GM12891 (cell line): ENCODE measurements around the gene PDXP.
A peak's percentile ranks its signal among the peaks of the same experiment; 100 is the strongest.
"Not testable (repeated sequence)": the region's sequence is repeated elsewhere in the genome, so short reads cannot be mapped to it uniquely, and the experiment has no call there.

ENCODE experiments used
- DNase-seq: peaks from one replicate; pipeline ENCODE4 v3.0.0; 2011; ENCODE audit warnings: low spot score; ENCODE audit not compliant: insufficient read length
- FAIRE-seq: peaks from 2 replicates; lab custom pipeline; 2011; peaks lifted over from hg19 to GRCh38; lab: Jason Lieb, UNC
- PAX5 ChIP-seq: IDR thresholded peaks from 2 replicates; pipeline ENCODE4 v1.6.1; 2011; ENCODE audit warnings: low read length, moderate library complexity, mild to moderate bottlenecking; ENCODE audit not compliant: insufficient read depth, severe bottlenecking
- POLR2A ChIP-seq: IDR thresholded peaks from 2 replicates; pipeline ENCODE4 v1.6.1; 2011; ENCODE audit warnings: low read depth, low read length, control low read depth
- POLR2AphosphoS5 ChIP-seq: IDR thresholded peaks from 2 replicates; pipeline ENCODE4 v1.6.1; 2011; ENCODE audit warnings: low read depth, low read length, control low read depth
- POU2F2 ChIP-seq: IDR thresholded peaks from 2 replicates; pipeline ENCODE4 v1.6.1; 2011; ENCODE audit warnings: low read depth, mild to moderate bottlenecking, control low read depth, low read length, moderate library complexity
- SPI1 ChIP-seq: IDR thresholded peaks from 2 replicates; pipeline ENCODE4 v1.6.1; 2011; ENCODE audit warnings: low read depth, low read length, control low read depth
- TAF1 ChIP-seq: IDR thresholded peaks from 2 replicates; pipeline ENCODE4 v1.6.1; 2011; ENCODE audit warnings: low read depth, low read length, control low read depth

The PDXP gene

GRCh38 chr22:37681001-37681424 lies 22.5 kb downstream of the PDXP start:
- DNase-seq = no peak
- no peak for TF ChIP-seq POLR2A
- no peak for TF ChIP-seq POLR2AphosphoS5
- FAIRE-seq = no peak

DNA sequence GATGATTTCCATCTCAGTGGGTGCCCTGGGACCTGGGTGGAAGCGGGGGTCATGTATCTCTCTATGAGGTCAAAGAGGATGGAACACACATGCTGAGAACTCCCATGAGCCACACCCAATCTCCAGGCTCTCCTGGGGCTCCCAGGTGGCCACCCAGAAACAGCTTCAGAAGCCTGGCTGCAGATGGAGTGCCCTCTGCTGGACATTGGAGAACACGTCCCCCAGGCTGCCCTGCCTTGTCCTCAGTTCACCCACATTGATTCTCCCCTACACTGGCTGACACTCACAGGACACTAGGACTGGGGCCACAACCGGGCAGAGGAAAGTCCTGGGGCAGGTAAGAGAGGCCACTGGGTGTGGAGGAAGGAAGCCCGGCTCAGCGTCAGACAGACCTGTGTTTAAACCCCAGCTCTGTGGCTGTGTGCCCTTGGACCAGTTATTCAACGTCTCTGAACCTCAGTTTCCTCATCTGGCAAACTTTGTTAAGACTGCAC lies 23.1 kb downstream of the PDXP start:
- peak; percentile 95 for FAIRE-seq
- no peak for TF ChIP-seq SPI1
- no peak for TF ChIP-seq POLR2A
- TF ChIP-seq POU2F2 = no peak
- TF ChIP-seq POLR2AphosphoS5 = no peak
- TF ChIP-seq PAX5 = no peak
- no peak for TF ChIP-seq TAF1
- peak; percentile 69 for DNase-seq

GRCh38 chr22:37684803-37685615 lies 26.5 kb downstream of the PDXP start:
- DNase-seq (no peak), FAIRE-seq (peak; percentile 54)
- TF ChIP-seq POU2F2 (no peak), POLR2A (no peak), POLR2AphosphoS5 (no peak), PAX5 (no peak), TAF1 (no peak), SPI1 (no peak)

- DNase-seq (peak; percentile 83), FAIRE-seq (peak; percentile 96)
- TF ChIP-seq TAF1 = peak; percentile 87
- TF ChIP-seq POU2F2 = peak; percentile 88; the same call in 1 of the 2 replicates
- TF ChIP-seq PAX5 = peak; percentile 71
- TF ChIP-seq POLR2AphosphoS5 = peak; percentile 76; the same call in 1 of the 2 replicates
- TF ChIP-seq POLR2A = peak; percentile 81
- peak; percentile 49; the same call in 1 of the 2 replicates for TF ChIP-seq SPI1
Observed at GRCh38 chr22:37686002-37686982, 27.8 kb downstream of the PDXP start, which contains the start of gene NOL12. NOL12 (plus strand) TSS chr22:37686343; CDS start chr22:37686393, 50 bp downstream.

DNA sequence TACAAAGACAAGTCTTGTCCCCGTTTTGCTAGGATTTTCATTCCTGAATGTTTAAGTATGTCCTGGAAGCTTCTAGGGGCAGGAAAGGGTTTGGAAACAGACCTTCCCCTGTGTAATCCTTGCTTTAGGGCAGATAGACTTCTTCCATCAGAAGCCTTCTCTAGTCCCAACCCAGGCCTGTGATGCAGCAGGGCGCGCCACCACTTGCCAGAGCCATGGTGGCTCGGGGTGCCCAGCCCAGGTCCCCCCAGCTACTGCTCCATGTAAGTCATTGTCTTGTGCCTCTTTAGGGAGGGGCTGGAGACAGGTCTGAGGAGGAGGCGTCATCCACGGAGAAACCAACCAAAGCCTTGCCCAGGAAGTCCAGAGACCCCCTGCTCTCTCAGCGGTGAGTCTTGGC lies 31.9 kb downstream of the PDXP start:
- FAIRE-seq (no peak), DNase-seq (no peak)
- TF ChIP-seq TAF1 = no peak
- TF ChIP-seq PAX5 = no peak
- TF ChIP-seq SPI1 = no peak
- no peak for TF ChIP-seq POLR2AphosphoS5
- TF ChIP-seq POLR2A = no peak
- no peak for TF ChIP-seq POU2F2

- DNase-seq = no peak
- no peak for FAIRE-seq
- no peak for TF ChIP-seq SPI1
- TF ChIP-seq PAX5 = no peak
Observed at GRCh38 chr22:37690901-37691504, 32.5 kb downstream of the PDXP start.

DNA sequence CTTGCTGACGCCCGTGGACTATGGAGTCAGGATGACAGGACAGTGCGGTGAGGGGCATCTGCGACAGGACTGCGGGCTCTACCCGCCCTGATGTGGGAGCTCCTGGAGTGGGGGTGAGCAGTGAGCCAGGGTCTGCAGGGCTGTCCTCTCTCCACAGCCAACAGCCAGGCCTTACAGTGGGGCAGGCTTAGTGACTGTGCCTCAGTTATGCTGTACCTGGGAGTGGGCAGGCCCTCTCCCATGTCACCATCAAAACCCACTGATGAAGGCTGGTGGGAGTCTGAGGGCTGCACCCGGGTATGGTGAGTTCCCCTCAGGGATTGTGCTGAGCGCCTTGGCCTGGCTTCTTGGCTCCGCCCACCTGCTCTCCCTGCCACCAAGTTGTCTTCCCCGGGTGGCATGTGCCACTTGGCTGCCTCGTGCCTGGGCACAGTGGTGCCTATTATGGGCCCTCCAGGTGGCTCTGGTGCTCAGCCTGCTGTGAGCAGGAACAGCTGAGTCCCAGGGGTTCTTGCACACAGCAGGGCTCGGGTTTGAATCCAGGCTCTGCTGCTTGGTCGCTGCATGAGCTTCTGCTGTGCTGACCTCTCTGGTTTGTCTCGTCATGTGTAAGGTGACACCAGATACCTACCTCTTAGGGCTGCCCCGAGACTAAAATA lies 34.2 kb downstream of the PDXP start:
- DNase-seq (no peak), FAIRE-seq (no peak)
- TF ChIP-seq POLR2AphosphoS5 (peak; percentile 64), SPI1 (no peak), POU2F2 (no peak), POLR2A (0 out of 2 replicates have a peak, but pooled peaks have one; percentile 40), TAF1 (no peak), PAX5 (no peak)

DNA sequence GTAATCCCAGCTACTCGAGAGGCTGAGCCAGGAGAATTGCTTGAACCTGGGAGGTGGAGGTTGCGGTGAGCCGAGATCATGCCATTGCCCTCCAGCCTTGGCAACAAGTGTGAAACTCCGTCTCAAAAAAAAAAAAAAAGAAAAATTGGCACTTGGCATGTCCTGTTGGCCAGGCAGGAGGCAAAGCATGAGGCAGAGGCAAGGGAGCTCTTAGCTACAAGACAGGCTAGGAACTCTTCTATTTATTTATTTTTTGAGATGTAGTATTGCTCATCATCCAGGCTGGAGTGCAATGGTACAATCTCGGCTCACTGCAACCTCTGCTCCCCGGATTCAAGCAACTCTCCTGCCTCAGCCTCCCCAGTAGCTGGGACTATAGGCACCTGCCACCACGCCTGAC lies 35.6 kb downstream of the PDXP start:
- not testable (repeated sequence) for DNase-seq, FAIRE-seq

DNA sequence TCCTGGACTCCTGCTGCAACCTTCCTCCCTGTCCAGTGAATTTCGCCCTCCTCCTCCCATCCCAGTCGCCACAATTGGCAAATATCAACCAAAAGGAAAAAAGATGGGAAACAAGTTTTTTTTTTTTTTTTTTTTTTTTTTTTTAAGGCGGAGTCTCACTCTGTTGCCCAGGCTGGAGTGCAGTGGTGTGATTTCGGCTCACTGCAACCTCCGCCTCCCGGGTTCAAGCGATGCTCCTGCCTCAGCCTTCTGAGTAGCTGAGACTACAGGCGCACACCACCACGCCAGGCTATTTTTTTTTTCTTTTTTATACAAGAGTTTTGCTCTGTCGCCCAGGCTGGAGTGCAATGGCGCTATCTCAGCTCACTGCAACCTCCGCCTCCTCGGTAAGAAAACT lies 37.7 kb downstream of the PDXP start:
- not testable (repeated sequence) for DNase-seq, FAIRE-seq
